Skeletal muscle cell (primary cell): ENCODE results near the gene LYL1.
A peak's percentile ranks its signal among the peaks of the same experiment; 100 is the strongest.

Experiments used
- DNase-seq: peaks from one replicate; pipeline ENCODE4 v3.0.0-alpha.2; 2010; ENCODE audit warnings: low read depth
- H3K4me3 ChIP-seq: 2 replicates; pipeline ENCODE4 v1.5.1; 2011; ENCODE audit warnings: low read depth, mild to moderate bottlenecking, control low read depth, low read length, moderate library complexity

The LYL1 gene

DNA sequence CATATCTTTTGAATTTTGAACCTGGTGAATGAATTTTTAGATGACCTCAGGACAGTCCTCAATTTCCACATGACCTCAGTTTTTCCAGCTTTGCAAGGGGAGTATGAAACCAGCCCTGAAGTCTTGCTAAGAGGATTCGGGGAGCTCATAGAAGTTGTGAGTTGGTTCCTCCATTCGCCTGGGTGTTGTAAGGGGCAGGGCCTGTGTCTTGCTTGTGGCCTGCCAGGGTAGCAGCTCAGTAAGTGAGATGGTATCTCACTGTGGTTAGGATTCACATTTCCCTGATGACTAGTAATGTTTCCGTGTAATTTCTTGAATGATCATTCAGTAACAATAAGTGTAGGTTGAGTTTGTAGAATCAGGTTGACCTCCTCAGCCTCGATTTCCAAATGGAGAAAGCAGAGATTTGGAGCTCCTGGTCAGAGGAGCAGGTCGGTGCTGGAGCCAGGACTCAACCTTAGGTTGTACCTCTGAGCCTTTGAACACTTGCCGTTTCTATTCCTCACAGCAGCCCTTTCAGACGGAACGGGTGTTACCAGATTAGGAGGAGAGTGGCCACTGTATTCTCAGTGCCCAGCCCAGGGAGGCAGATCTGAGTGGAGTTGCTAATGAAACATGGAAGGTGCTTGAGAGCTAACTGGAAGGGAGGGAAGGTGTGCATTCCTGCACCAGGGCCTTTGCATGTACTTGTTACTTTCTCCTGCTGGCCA, 30.0 kb upstream of the LYL1 start:
- H3K4me3 ChIP-seq: no peak overlapping the region
- DNase-seq: no peak

DNA sequence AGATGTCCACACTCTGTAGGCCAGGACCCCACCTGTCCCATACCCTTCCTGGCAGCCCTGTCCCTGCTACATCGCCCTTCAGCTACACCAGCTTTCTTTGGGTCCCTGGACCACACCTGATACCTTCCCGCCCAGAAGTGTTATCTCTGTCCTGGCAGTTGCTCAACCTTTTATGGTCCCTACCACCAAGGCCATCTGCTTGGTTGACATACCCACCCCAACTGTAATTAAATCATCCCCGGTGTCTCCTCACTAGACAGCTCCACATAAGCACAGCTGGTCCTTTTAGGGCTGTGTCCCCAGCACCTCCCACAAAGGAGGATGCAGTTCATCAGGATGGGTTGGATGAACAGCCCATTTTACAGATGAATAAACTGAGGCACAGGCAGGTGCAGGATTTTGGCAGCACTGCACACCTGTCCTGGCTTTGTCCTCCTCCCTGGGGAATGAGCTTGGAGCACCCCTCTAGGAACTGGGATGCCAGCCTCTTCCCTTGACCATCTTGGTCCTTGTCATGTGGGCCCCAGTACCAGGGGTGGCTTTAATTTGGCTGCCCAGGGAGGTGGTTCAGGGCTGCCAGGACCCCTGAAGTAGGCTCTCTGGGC, 28.3 kb upstream of the LYL1 start:
- no peak overlapping the region for H3K4me3 ChIP-seq
- no peak for DNase-seq

DNA sequence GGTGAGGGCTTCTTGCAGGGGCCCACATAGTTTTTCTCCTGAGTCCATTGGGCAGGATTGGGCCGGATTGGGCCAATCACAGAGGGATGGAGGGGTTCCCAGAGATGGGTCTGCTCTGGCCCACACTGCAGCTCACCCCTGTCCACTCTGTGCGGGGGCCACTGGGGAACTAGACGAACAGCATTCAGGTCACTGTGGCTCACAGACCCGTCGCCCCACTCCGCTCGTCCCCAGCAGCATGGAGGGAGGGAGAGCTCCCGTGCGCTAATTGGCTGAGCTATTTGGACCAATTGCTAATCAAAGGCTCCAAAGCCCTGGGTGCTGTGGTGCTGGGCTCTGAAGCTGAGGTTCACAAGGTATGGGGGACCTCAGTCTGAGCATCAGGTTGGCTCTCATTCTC, 26.7 kb upstream of the LYL1 start:
- DNase-seq: no peak
- H3K4me3 ChIP-seq: no peak overlapping the region

DNA sequence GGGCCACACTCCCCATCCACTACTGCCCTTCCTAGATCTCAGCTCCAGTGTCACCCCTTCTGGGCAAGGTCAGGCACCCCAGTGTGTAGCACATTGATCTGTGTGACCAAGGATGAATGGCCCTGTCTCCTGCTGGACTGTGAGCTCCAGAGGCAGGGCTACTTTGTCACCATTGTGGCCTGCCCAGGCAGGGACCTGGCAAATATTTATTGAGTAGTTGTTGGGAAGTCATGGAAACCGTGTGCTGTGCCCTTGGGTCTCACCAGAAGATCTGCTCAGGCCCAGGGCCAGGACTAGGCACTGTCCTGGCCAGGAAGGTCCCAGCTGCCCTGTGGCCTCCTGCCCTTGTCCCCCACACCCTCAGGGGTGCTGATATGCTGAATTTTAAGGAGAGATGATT, 25.9 kb upstream of the LYL1 start:
- DNase-seq: no peak
- H3K4me3 ChIP-seq: no peak overlapping the region

DNA sequence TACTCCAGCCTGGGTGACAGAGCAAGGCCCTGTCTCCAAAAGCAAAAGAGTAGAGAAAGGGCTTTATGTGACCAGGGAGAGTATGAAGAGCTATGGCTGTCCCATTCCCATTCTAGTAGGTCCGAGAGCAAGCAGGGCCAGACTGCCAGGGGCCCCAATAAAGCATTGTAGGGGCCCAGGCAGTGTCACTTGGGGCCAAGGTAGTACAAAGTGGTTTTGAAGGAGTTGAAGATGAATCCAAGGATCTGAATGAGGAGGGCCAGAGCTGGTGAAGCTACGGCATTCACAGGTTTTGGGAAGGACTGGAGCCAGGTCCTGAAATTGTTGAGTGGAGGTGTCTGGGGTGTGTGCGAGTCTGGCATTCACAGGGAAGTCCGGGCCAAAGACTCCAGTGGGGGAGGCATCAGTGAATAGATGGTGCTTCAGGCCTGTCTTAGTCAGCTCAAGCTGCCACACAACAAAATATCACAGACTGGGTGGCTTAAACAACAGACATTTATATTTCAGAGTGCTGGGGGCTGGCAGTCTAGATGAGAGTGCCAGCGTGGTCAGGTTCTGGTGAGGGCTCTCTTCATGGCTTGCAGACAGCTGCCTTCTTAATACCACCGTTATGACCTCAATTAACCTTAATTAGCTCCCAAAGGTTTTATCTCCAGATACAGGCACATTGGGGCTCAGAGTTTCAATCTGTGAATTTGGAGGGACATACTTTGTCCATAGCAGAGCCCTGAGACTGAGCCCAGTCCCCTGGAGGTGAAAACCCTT, 25.3 kb upstream of the LYL1 start:
- DNase-seq: no peak
- H3K4me3 ChIP-seq: no peak overlapping the region

DNA sequence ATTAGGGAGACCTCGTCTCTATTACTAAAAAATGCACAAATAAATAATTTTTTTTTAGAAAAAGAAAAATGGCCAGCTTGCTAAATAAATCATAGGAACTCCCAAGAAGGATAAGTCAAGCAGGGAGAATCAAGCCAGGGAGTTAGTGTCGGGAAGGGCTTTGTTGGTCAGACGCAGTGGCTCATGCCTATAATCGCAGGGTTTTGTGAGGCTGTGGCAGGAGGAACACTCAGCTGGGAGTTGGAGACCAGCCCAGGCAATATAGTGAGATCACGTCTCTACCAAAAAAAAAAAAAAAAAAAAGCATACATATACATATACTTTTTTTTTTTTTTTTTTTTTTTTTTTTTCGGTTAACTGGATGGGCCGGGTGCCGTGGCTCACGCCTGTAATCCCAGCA, 24.4 kb upstream of the LYL1 start:
- no peak overlapping the region for H3K4me3 ChIP-seq

DNA sequence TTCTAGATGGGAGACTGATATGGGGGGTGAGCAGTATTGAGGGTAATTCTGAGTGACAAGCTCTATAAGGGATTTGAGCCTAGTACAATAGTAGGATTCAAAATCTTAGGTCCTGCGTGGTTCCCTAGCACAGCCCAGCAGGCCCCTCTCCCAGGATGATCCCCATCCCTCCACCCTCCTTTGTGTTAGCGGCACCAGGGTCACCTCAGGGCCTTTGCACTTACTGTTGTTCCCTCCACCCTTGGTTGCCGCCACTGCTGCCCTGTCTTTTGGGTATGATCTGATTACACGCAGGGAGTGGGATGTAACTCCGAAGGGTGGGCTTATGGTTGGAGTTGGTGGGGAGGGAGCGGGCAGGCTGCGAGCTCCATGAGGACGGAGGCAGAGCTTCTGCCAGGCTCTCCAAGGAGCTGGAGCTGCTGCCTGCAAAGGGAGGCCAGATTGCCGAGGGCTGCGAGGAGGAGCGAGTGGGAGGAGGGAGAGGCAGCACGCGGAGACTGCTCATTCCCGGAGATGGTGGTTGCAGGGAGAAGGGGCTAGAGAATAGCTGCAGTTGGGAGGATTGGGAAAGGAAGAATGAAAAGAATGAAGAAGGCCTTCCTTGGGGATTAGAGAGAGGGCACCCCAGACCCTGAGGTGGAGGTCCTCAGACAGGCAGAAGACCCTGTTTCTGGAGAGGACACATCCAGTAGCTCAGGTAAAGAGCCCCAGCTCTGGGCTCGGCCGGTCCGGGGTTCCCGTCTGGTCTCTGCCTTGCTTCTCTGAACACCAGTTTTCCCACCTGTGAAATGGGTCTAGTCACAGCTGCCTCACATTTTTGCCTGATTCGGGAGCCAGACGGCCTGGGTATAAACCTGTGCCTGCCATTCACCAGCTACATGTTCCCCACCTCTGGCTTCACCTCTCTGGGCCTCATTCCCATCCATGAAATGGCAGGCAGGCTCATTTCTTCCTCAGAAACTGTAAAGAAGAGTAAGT, 20.6 kb upstream of the LYL1 start:
- DNase-seq: no peak
- H3K4me3 ChIP-seq: no peak overlapping the region

More for the DNA sequence above, 24.4 kb upstream of the LYL1 start:
- DNase-seq: no peak

DNA sequence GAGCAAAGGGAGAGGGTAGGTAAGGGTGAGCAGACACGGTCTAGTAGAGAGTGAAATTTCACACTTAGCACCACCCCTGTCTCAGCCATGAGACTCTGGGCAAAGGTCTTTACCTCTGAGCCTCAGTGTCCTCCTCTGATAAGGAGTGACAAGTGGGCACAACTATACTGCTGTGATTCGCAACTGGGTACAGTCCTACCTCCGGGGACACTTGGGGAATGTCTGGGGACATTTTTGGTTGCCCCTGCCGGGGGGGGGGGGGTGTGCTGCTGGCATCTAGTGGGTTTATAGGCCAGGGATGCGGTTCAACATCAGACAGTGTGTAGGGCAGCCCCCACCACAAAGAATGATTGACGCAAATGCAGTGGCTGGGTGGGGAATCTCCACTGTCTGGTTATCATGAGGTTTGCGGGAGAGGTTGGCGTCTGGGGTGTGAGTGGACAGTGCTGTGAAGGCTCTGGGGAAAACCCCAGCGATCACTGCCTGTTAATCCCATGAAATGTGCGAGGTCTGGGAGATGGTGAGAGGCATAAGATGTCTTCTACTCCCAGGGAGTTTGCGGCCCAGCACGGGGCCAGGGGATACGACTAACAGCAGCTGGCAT, 19.7 kb upstream of the LYL1 start:
- H3K4me3 ChIP-seq: no peak overlapping the region
- DNase-seq: no peak

DNA sequence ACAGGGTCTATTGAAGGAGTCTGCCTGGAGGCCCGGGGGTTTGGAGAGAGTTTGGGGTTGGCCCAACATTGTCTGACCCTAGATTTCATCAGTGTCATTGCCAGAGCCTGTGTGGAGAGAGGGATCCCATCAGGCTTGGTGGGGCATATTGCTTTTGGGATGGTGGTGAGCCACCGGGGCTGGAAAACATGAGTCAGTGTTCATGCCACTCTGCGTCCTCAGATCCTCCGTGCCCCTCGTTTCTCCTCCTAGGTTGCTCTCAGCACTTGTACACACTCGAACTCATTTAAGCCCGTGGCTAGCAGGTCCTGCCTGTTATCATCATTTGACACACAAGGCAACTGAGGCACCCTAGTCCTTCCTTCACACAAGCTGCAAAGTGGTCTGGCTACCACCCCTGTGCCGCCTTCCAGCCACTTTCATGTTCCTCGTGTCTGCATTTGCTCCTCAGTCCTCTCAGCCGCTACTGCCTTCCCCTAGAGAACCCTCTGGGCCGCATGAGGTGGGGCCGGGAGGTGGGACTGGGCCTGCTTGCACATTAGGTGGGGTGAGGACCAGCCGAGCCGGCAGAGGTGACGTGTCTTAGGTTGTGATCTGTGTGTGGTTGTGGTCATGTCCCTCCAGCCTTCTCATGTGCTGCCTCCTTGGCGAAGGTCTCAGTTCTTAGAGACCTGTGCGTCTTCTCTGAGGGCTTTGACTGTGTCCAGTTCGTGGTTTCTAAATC, 19.1 kb upstream of the LYL1 start:
- no peak overlapping the region for H3K4me3 ChIP-seq
- no peak for DNase-seq

DNA sequence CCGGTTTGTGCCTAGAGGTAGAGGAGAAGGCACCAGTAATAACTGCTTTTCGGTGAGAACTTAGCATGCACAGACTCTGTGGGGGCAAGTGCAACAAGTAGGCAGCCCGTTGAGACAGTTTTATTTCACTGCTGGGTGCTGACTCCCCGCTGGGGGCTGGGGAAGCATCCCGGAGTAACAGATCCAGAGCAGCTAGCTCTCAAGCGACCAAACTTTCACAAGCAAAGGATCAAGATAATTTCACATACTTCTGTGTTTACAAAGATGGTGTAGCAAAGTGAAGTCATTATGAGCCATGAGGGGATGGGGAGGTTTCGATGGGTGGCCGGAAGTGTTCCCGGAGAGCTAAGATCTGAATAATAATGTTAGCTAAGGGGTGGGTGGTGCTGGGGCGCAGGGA, 18.2 kb upstream of the LYL1 start:
- H3K4me3 ChIP-seq: no peak overlapping the region
- DNase-seq: no peak

DNA sequence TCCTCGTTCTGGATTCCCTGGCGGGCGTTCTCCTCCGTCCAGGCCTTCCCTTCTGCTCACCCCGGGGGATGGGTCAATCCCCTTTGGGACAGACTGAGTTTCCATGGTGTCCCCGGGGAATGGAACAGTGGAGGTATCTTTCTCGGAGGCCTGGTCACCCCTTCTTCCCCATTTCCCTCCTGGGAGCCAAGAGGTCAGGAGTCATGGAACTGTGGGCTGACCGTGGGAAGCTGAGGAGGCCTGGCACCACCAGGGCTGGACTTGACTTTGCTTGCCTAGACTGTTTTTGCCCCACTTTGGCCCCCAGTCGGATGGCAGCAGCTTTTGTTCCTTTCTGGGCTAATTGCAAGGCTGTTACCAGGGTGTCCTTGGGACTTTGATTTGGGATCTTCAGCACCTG, 17.4 kb upstream of the LYL1 start:
- no peak for DNase-seq
- H3K4me3 ChIP-seq: peak overlapping the region; percentile 96

DNA sequence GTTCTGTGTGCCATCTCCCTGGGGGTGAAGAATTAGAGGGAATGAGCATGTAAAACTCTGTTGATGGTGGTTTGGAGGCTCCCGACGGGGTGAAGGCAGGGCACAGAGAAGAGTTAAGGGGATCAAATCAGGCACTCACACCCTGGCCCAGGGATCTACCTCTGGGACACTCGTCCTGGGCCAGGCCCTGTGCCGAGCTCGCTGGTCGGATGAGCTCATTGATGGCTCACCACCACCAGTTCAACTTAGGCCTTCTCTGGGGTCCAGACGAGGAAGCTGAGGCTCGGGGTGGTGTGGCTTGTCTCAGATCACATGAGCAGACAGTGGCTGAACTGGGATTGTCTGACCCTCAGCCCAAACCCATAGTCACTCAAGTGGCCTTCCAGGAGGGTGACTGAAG, 17.0 kb upstream of the LYL1 start:
- no peak for DNase-seq

DNA sequence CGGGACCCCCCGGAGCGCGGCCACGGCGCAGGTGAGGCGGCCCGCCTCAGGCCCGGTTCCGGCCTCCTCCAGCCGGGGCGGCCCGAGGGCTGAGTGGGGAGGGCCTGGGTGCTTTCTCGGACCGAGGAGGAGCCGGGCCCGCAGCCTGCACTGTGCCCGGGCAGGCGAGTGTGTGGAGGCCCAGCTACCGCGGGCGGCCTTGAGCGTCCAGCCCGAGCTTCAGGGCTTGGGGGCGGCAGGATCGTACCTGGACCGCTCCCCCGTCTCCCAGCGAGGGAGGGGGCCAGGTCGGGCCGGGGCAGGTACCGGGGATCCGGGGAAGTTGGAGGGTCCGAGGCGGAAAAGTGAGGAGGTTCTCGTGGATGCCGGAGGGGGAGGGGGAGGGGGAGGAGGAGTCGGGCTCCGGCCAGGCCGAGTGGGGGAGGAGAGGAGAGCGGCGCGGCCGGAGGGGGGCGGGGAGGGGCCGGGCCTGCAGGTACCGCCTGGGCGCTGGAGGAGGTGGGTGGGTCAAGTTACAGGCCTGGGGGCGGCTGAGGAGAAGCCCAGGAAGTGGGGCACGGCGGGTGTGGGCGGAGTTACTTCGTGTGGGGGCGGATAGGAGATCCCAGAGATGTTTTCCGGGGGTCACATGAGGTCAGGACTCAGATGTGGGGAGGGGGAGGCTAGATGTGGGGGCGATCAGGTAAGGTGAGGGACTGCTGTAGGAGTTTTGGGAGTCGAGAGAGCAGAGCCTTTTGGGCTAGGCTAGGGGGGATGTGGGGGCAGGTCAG, 16.0 kb upstream of the LYL1 start:
- no peak for DNase-seq
- peak overlapping the region; percentile 96 for H3K4me3 ChIP-seq

More for the DNA sequence above, 17.0 kb upstream of the LYL1 start:
- peak overlapping the region; percentile 96 for H3K4me3 ChIP-seq

DNA sequence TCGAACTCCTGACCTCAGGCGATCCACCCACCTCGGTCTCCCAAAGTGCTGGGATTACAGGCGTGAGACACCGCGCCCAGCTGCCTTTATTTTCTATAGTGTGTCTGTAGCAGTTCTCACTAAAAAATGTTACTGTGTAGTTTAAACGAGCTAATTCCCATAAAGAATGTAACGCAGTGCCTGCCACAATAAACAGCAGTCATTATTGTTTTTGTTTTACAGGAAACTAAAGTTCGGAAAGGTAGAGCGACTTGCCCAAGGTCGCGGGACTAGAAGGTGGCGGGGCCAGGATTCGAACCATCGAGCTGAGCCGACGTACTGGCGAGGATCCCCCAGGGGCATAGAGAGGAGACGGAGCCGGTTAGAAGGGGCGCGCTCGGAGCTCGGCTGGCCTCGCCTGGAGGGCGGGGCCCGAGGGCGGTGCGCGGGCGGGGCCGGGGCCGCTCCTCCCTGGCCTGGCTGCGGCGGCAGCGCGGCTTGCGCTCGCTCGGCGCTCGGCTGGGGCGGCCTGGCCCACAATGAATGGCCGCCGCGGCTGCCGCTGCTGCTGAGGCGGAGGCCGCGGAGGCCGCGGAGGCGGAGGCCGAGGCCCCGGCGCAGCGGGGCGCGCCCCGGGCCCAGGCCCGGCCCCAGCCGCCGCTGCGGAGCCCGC, 15.2 kb upstream of the LYL1 start, which contains the start of gene NACC1:
NACC1 (plus strand) TSS at position 493 of the 652 bp plus-strand sequence. CDS start 16,944 bp downstream, outside the sequence.
- peak within 1 kb of the TSS; percentile 96 for H3K4me3 ChIP-seq
- DNase-seq: peak; percentile 54

DNA sequence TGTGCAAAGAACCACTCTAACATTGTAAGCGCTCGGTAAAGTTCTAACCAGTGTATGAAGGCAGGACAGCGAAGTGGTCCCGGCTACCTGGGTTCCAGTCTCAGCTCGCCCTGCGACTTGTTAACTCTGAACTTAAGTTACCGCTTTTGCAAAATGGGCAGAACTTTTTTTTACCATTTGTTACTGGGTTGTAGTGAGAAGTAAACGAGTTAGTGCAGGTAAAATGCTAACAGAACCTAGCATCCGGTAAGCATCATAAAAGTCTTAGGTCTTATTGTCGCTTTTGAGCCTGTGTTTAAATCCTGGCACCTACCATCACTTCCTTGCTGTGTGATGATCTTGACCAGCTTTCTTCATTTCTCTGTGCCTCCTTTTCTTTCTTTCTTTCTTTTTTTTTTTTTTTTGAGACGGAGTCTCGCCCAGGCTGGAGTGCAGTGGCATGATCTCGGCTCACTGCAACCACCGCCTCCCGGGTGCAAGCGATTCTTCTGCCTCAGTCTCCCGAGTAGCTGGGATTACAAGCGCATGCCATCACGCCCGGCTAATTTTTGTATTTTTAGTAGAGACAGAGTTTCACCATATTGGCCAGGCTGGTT, 14.6 kb upstream of the LYL1 start:
- DNase-seq: no peak

DNA sequence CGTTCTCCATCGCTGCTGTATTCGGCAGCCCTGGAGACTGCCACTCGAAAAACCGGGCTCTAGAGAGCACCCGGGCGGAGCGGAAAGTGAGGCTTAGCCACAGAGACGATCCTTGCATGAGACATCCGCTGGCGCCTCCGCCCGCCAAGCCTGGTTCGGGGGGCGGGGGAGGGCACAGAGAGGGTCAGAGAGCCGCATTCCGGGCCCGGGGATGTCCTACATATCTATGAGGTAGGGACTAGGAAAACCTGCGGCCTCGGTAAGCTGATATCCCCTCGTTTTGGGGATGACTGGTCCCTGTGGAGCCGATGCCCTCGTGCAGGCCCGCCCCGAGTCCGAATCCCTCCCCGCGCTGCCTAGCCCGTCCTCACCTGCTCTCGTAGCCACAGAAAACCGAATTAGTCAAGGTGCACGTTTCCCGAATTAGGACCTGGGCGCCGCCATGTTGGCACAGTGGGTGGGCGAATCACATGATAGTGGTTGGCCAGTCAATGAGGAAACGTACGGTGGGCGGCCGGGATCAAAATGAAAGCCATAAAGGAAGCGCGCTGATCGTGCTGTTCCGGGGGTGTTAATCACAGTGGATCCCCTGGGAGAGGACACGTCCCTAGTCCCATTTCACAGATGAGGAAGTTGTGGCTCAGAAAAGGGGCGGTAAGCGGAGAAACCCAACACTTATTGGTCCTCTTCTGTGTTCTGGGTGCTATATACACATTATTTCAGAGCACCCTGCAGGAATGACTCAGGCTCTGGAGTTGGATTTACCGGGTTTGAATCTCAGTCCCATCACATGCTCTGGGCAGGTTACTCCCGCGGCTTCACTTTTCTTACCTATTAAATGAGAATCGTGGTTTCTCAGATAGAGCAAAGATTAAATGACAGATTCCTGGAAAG, 13.9 kb upstream of the LYL1 start, which contains the start of gene TRMT1:
TRMT1 (minus strand) TSS at position 459 of the 894 bp plus-strand sequence; CDS start at position 118, 341 bp downstream.
- peak; percentile 70 for DNase-seq
- H3K4me3 ChIP-seq: peak within 1 kb of the TSS; percentile 84

More for the DNA sequence above, 14.6 kb upstream of the LYL1 start:
- peak overlapping the region; percentile 84 for H3K4me3 ChIP-seq
